HG03139 (cell line): ENCODE data around the gene FHOD3.

Source experiments
- ATAC-seq: cut with Tn5 transposase; IDR thresholded peaks from one replicate; pipeline ENCODE4 v1.9.1; 2021; ENCODE audit not compliant: unreplicated experiment

FHOD3 gene

DNA sequence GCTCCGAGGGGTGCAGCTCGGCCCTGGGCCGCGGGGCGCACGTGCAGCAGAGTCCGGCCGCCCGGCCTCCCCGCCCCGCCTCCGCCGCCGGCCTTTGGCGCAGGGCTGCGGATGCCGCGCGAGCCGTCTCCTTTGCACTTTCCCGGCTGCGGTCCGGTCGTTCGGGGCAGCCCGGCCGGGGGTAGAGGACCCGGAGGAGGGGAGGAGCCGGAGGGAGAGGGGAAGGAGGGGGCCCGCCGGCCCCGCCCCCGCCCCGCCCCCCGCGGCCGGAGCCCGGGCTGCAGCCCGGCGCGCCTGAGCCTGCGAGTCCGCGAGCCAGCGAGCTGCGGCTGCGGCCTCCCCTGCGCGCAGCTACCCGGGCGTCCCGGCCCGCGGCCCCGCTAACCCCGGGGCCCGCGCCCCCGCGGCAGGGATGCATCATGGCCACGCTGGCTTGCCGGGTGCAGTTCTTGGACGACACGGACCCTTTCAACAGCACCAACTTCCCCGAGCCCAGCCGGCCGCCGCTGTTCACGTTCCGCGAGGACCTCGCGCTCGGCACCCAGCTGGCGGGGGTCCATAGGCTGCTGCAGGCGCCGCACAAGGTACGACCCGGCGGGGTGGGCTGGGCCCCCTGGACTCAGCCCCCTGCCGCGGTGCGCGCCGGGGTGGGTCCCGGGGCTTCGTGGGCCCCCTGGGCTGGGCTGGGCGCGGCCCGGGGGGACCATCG lies at the start of gene FHOD3:
Gene FHOD3 (plus strand): TSS at position 297 of the 709 bp plus-strand sequence. CDS start 123 bp downstream, at position 420.
- peak; percentile 62 for ATAC-seq

DNA sequence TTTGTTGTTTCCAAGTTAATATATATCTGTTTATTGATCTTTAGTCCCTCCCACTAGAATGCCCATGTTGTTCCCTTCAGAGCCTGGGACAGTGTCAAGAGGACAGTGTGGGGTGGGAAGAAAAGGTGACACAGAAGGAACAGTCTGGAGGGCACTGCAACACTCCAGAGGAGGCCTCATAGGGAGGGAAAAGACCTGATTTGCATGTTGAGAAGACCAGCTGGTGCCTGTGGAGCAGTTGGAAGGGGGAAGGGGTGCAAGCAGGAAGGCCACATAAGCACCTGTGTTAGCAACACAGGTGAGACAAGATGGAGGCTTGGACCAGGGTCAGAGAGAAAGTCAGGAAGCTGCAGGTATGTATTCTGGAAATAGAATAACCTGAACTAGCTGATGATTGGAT lies 48.1 kb upstream of the FHOD3 start:
- ATAC-seq, result no peak

DNA sequence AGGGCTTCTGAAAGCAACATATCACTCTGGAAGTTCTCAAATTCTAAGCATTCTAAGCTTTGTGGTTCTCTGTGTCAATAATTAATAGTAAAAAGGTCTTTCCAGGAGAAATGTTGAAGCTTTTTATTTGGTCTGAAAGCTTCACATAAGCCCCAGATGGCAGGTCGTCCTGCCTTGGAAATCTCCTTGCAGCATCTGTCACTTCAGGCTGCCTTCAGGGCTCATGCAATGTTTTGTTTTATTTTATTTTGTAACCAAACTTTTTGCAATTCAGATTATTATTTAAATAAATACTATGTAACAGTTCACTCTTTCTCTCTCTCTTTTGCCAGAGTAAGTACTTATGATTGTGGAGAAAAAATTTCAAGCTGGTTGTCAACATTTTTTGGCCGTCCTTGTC lies 46.7 kb upstream of the FHOD3 start:
- ATAC-seq, result no peak

- no peak for ATAC-seq
Observed at GRCh38 chr18:36255072-36255698, 42.3 kb upstream of the FHOD3 start.

DNA sequence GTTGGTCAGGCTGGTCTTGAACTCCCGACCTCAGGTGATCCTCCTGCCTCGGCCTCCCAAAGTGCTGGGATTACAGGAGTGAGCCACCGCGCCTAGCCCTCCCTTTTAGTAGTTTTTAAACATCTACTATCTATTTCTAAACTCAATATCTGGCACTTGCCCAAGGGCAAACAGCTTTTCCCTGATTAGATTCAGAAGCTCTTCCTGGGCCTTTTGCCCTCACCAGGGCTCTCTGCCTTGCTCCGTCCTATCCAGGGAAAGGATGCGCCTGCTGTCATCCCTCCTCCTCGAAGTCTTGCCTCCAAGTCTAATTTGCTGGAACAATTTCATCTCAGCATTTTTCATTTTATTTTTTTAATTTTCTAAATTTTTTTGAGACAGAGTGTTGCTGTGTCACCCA lies 41.4 kb upstream of the FHOD3 start:
- no peak for ATAC-seq

GRCh38 chr18:36262971-36263370 lies 34.5 kb upstream of the FHOD3 start:
- ATAC-seq, result no peak

DNA sequence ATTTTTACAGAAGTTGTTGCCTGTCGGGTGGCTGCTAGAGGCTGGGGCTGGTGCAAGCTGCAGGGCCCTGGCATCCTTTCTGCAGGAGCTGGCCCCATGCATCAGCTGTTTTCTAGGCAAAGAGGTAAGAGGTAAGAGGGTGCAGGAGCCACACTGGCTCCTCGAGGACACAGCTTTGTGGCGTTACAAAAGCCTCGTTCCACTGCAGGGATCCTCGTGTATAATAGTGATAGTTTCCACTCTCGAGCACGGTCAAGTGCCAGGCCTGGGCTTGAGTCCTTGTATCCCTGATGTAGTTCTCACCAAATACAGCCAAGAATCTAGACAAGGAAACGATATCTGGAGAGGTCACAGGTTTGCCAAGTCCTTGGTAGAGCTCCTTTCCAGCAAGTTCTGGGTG lies 33.2 kb upstream of the FHOD3 start:
- no peak for ATAC-seq

DNA sequence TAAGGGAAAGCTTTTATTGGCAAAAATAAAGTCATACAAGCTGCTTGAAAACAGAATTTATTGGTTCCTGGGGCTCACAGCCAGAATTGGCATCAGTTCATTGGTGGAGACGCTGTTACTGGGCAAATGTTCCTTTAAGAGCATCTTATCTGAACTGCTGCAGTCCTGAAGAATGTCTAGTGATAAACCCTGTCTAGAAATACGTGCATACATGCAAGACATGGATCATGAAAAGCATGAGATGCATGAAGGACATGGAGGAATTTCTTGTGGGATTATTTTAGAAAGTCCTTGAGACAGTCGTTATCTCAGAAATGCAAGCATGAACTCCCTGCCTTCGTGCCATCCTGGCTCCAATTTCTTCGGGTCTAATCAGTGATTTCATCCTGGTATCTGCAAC lies 32.5 kb upstream of the FHOD3 start:
- no peak for ATAC-seq

GRCh38 chr18:36269157-36269556 lies 28.4 kb upstream of the FHOD3 start:
- ATAC-seq, result no peak

DNA sequence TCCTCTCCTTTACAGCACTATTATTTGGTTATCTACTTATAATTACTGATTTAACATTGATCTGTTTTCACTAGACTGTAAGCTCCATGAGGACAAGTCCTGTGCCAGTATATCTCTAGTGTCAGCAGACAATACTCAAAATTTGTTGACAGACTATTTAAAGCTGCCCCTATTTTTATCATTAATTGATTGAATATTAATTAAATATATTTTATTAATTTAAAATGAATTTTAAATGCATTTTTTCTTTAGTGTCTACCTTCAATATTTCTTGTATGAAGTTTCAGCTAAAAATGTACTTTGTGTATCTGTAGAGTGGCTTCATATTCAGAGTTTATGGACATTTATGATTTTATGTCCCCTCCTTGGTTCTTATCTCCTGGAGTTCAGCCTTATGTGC lies 26.4 kb upstream of the FHOD3 start:
- ATAC-seq, result no peak

DNA sequence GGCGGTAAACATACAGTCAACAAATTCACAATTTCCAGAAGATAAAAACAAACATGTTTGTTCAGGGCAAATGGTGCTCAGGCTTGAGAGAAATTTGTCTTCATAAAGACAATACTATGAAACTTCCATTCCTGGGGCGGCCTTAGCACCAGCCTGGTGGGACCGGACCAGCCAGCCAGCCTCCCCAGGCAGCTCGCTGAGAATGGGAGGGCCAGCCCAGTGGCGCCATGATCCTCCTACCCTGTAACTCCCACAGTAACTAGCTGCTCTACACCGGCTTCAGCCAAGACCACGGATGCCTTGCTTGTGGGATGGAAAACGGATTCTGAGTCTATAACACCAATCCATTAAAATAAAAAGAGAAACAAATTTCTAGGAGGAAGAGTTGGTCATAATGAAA lies 24.2 kb upstream of the FHOD3 start:
- no peak for ATAC-seq

DNA sequence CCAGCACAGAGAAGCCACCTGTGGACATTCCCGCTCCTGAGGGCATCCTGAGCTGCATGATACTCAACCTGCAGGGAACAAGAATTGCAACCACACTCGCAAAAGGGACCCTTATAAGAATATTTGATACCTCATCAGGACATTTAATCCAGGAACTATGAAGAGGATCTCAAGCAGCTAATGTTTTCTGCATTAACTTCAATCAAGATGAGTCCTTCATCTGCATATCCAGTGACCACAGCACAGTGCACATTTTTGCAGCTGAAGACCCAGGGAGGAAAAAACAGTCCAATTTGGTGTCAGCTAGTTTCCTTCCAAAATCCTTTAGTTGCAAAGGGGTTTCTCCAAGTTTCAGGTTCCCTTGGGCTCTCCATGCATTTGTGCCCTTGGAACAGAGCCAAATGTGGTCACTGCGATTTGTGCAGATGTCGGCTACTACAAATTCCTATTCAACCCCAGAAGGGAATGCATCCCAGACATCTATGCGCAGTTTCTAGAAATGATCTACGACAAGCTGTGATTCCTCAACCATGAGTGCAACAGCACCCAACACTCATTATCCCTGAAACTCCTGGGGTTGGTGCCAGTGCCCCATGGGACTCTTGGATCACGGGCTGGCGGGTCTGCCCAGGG lies 23.3 kb upstream of the FHOD3 start:
- no peak for ATAC-seq

GRCh38 chr18:36275561-36275960 lies 22.0 kb upstream of the FHOD3 start:
- no peak for ATAC-seq

DNA sequence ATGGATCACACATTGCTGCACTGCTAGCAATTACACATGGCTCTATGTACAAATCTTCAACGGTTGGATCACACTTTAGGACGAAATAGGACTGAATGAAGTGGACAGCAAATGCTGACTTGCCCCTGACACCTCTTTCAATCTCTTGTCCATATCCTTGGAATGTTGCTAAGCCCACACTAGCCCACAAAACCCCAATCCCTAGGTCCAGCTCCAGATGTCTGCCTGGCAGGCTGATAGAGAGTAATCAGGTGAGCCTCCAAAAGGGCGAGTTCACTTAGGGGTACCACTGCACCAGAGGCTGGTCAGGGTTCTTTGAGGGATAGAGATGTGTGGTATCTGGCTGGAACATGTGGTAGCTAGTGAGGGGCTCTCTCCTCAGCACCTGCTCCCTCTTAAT lies 18.5 kb upstream of the FHOD3 start:
- ATAC-seq, result no peak

DNA sequence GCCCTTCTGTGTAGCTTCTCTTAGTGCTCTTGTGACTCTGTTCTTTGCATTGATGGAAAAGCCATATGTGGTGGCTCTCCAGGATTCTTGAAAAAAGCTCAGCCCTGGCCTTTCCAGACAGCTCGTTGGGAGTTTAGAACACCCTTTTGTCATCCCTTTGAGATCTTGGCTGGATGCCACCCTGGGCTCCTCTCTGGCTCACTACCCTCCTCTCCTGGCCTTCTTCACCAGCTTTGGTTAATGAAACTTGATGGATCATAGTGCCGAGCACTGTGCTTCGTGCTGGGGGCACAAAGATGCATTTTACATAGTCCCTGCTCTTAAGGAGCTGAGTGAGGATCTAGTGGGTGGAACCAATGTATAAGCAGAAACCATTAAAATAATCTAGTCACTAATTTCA lies 15.6 kb upstream of the FHOD3 start:
- no peak for ATAC-seq

DNA sequence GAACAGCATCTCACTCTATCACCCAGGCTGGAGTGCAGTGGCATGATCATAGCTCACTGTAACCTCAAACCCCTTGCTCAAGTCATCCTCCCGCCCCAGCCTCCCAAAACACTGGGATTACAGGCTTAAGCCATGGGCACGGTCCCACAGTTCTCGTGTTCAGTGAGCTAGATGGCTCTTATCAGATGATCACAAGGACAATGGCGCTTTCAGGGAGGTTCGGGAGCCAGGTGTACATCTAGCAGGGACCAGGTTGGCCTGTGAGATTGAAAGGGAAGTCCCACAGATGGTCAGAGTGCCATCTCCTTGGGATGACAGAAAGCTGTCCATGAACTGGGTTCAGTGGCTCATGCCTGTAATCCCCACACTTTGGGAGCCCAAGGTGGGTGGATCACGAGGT lies 14.1 kb upstream of the FHOD3 start:
- ATAC-seq, result no peak

DNA sequence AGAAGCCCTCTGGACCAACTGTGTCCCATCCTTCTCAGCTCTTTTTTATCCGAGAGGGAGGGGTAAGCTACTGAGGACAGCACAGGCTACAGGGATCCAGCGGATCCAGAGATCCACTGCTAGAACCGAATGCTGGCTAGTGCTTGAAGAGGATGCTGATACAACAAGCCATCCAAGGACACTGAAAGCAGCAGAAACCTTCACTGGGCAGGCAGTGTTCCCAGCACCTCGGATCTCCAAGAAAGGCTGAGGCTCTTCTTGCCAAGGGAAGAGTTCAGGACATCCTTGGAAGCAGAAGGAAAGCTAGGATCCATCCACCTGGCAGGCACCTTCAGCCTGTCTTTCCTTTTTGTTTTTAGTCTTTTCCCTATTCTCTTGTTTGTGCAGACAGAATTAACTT lies 13.2 kb upstream of the FHOD3 start:
- no peak for ATAC-seq

GRCh38 chr18:36284671-36285295 lies 12.7 kb upstream of the FHOD3 start:
- ATAC-seq, result no peak

GRCh38 chr18:36287653-36288052 lies 9.9 kb upstream of the FHOD3 start:
- no peak for ATAC-seq

- ATAC-seq, result no peak
Observed at GRCh38 chr18:36288689-36289088, 8.8 kb upstream of the FHOD3 start.

- no peak for ATAC-seq
Observed at GRCh38 chr18:36294031-36294430, 3.5 kb upstream of the FHOD3 start.

DNA sequence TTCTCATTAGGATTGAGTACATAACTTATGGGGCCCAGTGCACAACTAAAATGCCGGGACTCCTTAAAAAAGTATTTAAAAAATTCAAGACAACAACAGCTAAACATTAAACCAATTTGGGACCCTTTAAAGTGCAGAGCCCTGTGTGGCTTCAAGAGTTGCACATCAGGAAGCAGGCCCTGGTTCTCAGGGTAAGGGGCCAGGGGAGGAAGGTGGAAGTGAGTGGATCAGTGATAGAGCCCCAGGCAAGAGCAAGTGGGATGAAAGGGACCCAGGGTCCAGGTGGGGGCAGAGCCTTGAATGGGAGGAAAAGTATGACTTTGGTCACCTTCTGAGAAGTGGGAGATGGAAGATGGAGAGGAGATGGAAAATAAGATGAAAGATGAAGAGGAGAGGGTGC lies 2.3 kb upstream of the FHOD3 start:
- ATAC-seq, result no peak
